Suprapubic skin (tissue), 4 donors: ENCODE measurements around the gene SOX13.

ENCODE experiments used
- CTCF ChIP-seq, 2 donors: fragments of 200-600 bp in 1 of 2; fragments of 450-650 bp in 1 of 2; sonication (generic) in 1 of 2; IDR thresholded peaks; one replicate each; pipeline ENCODE4 v1.5.1; 2016 to 2019; ENCODE audit warnings: antibody characterized with exemption in 2 of 2, mild to moderate bottlenecking in 1 of 2, moderate library complexity in 1 of 2
- EP300 ChIP-seq: sonication (generic); formaldehyde crosslinking; IDR thresholded peaks from one replicate; pipeline ENCODE4 v1.6.1; 2017; ENCODE audit warnings: antibody characterized with exemption
- POLR2A ChIP-seq, 2 donors: fragments of 450-650 bp; IDR thresholded peaks; one replicate each; pipeline ENCODE4 v1.6.1; 2017; ENCODE audit warnings: antibody characterized with exemption in 2 of 2, mild to moderate bottlenecking in 2 of 2, moderate library complexity in 2 of 2
- POLR2AphosphoS5 ChIP-seq, 3 donors: sonication (generic); formaldehyde crosslinking; IDR thresholded peaks; one replicate each; pipeline ENCODE4 v1.6.1; 2017; ENCODE audit warnings: antibody characterized with exemption in 3 of 3

- TF ChIP-seq EP300 (no peak), POLR2A (IDR thresholded peaks at IDR 0.05) (no peak), CTCF (IDR thresholded peaks at IDR 0.05) (no peak), POLR2AphosphoS5 (IDR thresholded peaks at IDR 0.05) (no peak)
Observed at GRCh38 chr1:204029016-204029415, 43.9 kb upstream of the SOX13 start.
